ENCODE measurements around the gene LBX2.

DNA sequence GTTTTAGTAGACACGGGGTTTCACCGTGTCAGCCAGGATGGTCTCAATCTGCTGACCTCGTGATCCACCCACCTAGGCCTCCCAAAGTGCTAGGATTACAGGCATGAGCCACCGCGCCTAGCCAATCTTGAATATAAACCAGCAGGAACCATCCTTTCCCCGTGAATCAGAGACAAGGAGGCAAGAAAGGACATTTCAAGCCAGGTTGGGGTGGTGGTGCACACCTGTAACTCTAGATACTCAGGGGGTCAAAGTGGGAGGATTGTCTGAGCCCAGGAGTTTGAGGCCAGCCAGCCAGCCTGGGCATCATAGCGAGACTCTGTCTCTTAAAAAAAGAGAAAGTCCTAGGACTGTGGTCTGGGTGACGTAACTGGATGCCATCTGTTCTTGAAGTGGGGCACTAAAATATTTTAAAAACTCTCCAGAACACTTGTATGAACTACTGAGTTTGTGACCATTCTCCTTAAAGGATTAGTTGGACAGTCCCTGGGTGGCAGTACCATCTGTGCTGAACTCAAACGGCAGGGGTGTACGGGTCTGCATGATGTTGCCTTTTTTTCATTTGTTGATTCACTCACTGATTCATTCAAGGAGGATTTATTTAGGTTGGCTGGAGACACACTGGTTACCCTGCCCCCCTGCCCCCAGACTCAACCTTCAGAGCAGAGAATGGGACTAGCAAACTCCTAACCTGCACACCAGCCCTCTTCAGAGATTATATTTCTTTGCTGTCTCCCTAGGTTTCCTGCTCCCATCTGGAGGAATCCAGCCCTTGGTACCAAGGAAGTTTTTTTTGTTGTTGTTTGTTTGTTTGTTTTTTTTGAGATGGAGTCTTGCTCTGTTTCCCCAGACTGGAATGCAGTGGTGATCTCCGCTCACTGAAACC, 11.9 kb upstream of the LBX2 start:
- TF ChIP-seq CTCF (IDR thresholded peaks at IDR 0.05 in 4 of 5, conservative IDR thresholded peaks at IDR 0.05 in 1 of 5) (no peak), POLR2A (IDR thresholded peaks at IDR 0.05) (no peak)
